HG03342 (cell line): Measurements from ENCODE around the gene PLCH2.

ENCODE experiments used
- ATAC-seq: cut with Tn5 transposase; IDR thresholded peaks from one replicate; pipeline ENCODE4 v1.9.1; 2021; ENCODE audit warnings: mild to moderate bottlenecking, moderate library complexity; ENCODE audit not compliant: unreplicated experiment

Gene PLCH2

GRCh38 chr1:2495546-2495945 lies 19.5 kb downstream of the PLCH2 start:
- ATAC-seq = no peak

- ATAC-seq = no peak
These were observed 20.1 kb downstream of the PLCH2 start for GRCh38 chr1:2496087-2496622.

- no peak for ATAC-seq
These were observed 20.7 kb downstream of the PLCH2 start for GRCh38 chr1:2496746-2497145.

GRCh38 chr1:2497891-2498290 lies 21.8 kb downstream of the PLCH2 start:
- ATAC-seq = no peak

GRCh38 chr1:2498648-2499047 lies 22.6 kb downstream of the PLCH2 start:
- ATAC-seq = no peak

- ATAC-seq = no peak
These were observed 23.2 kb downstream of the PLCH2 start for GRCh38 chr1:2499260-2499659.

GRCh38 chr1:2499986-2500596 lies 24.0 kb downstream of the PLCH2 start:
- ATAC-seq = no peak

- ATAC-seq = no peak
These were observed 25.1 kb downstream of the PLCH2 start for GRCh38 chr1:2501041-2501819.

GRCh38 chr1:2501820-2502119 lies 25.7 kb downstream of the PLCH2 start:
- no peak for ATAC-seq

- no peak for ATAC-seq
These were observed 26.1 kb downstream of the PLCH2 start for GRCh38 chr1:2502210-2502609.

- ATAC-seq = no peak
These were observed 26.8 kb downstream of the PLCH2 start for GRCh38 chr1:2502661-2503553.

- ATAC-seq = no peak
These were observed 27.6 kb downstream of the PLCH2 start for GRCh38 chr1:2503554-2504224.

GRCh38 chr1:2504225-2504948 lies 28.3 kb downstream of the PLCH2 start:
- no peak for ATAC-seq

- no peak for ATAC-seq
These were observed 28.8 kb downstream of the PLCH2 start for GRCh38 chr1:2504949-2505272.

- ATAC-seq = no peak
These were observed 29.4 kb downstream of the PLCH2 start for GRCh38 chr1:2505461-2505994.

- ATAC-seq = no peak
These were observed 30.1 kb downstream of the PLCH2 start for GRCh38 chr1:2506007-2506860.

- no peak for ATAC-seq
These were observed 30.9 kb downstream of the PLCH2 start for GRCh38 chr1:2506901-2507565.

GRCh38 chr1:2507744-2508155 lies 31.7 kb downstream of the PLCH2 start:
- ATAC-seq = no peak

GRCh38 chr1:2508180-2508579 lies 32.1 kb downstream of the PLCH2 start:
- ATAC-seq = no peak
